A673 (cell line): Measurements from ENCODE around the gene SLC9A5.

Experiments
- EZH2 ChIP-seq: fragments of 200-600 bp; sonication (generic); IDR thresholded peaks from 2 replicates; pipeline ENCODE4 v1.6.1; 2017; ENCODE audit warnings: borderline replicate concordance, low read depth, mild to moderate bottlenecking, mixed read lengths, antibody characterized with exemption, low read length; ENCODE audit not compliant: poor library complexity, severe bottlenecking
- TF ChIP-seq, protein P1 (sequence below): fragments of 300-800, 200-600 bp; sonication (generic); conservative IDR thresholded peaks from 2 replicates; pipeline ENCODE4 v1.5.1; 2017; ENCODE audit warnings: low read depth, mild to moderate bottlenecking, antibody characterized with exemption, low read length, moderate library complexity, mixed read lengths

DNA sequence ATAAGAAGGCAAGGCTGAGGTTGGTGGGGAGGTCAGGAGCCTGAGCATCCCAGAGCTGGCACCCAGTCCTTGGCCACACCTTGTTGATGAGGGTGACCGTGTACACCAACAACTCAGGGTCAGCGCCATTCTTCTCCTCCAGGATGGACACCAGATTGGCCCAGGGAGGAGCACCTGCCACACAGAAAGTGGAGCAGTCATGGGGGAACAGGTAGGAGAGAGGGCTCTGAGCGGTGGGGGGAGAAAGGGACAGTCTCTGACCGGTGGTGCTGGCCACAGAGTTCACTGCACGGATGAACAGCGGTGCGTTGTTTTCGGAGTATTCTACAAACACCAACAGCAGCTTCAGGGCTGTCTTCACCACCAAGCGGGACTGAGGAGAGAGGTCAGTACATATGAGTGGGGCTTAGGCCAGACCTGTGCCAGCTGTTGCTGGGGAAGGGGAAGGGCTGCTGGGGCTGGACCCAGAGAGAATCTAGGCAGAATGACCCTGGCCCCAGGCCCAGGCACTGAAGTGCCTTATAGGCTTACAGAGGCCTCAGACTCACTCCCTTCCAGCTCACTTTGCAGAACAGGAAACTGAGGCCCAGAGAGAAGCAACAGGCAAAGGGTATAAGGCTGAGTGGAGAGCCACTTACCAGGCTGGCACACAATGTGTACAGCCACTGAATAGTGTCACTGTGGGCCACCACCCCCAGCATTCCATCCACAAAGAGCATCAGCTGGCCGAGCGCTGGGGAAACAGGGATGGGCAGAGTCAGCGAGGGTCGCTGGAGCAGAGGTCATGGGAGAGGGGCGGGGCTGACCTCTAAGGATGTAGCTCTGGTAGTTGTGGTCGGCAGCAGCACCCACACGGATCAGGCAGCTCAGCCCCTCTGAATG lies 11.1 kb upstream of the SLC9A5 start:
- TF ChIP-seq, protein P1, sequence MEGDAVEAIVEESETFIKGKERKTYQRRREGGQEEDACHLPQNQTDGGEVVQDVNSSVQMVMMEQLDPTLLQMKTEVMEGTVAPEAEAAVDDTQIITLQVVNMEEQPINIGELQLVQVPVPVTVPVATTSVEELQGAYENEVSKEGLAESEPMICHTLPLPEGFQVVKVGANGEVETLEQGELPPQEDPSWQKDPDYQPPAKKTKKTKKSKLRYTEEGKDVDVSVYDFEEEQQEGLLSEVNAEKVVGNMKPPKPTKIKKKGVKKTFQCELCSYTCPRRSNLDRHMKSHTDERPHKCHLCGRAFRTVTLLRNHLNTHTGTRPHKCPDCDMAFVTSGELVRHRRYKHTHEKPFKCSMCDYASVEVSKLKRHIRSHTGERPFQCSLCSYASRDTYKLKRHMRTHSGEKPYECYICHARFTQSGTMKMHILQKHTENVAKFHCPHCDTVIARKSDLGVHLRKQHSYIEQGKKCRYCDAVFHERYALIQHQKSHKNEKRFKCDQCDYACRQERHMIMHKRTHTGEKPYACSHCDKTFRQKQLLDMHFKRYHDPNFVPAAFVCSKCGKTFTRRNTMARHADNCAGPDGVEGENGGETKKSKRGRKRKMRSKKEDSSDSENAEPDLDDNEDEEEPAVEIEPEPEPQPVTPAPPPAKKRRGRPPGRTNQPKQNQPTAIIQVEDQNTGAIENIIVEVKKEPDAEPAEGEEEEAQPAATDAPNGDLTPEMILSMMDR: no peak
- no peak for TF ChIP-seq EZH2
